HCEC 1CT (cell line): Measurements from ENCODE around the gene IBSP.
A peak's percentile ranks its signal among the peaks of the same experiment; 100 is the strongest.

Source experiments
- DNase-seq: peaks from one replicate; pipeline ENCODE4 v3.0.0-alpha.2; 2017

Gene IBSP

DNA sequence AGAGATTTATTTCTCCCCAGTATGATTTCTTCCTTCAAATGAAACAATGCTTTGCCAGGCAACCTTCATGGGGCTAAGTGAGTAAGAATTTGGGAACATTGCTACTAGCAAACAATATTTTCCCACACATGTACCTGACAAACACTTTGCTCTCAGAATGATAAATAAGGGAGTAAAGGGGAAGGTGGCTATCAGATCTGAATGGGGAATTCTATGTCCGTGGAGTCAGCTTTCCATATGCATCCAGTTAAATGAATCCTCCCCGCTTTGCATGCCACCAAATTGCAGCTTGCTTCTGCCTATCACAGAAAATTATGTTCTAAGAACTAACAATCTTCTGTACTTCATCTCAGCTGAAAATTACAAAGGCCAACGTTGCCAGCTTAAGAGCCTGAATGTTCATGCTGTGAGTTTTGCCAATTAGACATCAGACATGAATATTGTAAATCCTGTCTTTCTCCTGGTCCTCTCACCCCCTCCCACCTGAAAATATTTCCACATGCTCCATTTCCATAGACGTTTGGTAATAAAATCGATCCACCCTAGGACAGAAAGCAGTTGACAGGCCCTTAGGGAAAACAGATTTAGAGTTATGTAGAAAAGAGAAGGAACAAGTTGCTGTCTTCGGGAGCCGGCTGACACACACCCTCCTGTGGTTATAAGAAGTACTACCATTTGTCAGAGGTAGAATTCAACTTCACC lies 39.7 kb downstream of the IBSP start:
- DNase-seq, result peak; percentile 30

DNA sequence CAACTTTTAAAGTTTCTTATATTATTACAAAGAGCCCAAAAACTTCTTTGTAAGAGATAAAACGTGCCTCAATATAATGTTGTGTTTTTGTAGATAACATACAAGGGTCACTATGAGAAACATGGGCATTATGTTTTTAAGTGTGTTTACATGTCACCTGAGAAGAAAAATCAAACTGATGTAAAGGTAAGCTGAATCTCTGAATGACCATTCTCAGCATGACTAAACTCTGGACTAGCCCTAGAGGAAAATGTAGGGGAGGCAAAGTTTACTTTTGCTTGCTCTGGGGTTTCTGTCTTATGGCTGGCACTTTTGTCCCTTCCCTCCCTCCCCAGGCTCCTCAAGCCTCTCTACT lies 40.2 kb downstream of the IBSP start:
- DNase-seq, result no peak

DNA sequence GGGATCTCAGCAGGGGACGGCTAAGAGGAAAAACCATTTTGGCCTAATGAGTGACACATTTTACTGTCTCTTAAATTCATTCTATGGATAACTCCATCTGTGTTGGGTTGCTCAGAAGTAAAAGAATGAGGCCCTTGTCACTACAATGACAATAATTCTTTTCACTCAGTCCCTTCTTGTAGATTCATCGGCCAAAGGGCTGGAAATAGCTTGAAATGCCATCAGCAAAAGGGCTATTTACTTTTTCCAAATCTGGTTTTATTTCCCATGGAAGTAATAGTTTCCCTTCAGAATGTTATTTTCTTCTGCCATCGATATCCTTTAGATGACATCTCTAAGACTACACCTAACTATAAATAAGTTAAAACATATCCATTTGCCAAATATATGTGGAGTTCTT lies 40.8 kb downstream of the IBSP start:
- DNase-seq, result no peak

DNA sequence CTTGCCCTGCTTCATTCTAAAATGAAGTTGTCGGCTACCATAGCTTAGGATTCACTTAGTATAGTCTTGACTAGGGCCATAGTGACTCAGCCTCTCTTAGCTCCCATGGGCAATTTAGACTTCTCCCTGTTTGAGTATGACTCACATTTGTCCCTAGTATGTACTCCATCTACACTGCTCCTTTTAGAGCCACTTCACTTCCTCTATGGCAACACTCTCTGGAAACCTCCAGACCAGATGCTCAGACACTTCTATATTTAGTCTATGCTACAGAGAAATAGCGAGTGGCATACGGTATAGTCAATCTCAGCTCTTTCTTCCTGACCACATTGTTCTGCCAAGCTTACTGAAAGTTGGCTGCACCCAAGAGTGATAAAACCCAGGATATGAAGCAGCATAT lies 44.6 kb downstream of the IBSP start:
- peak; percentile 68 for DNase-seq

DNA sequence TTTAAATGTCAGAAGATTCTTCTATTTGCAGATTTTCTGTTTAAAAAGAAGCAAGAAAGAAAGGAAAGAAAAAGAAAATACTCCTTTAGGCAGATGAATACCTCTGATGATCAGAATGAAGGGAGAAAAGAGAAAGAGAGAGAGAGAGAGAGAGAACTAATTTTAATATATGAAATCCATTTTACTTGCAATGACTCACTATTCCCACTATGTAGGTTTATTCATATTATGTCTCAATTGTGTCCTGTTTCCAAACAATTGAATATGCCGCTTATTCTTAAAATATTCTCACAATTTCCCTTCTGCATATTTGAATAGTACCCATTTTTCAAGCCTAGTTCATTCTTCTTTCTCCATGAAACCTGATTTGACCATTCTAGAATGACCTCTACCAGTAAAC lies 45.1 kb downstream of the IBSP start:
- DNase-seq, result peak; percentile 2

DNA sequence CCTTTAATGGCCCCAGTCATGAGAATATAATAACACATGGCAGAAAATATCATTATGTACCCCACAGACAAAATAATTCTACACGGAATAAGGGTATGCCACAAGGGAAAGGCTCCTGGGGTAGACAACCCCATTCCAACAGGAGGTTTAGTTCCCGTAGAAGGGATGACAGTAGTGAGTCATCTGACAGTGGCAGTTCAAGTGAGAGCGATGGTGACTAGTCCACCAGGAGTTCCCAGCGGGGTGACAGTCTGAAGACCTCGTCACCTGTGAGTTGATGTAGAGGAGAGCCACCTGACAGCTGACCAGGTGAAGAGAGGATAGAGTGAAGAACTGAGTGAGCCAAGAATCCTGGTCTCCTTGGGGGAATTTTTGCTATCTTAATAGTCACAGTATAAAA lies 46.9 kb downstream of the IBSP start:
- DNase-seq, result no peak

DNA sequence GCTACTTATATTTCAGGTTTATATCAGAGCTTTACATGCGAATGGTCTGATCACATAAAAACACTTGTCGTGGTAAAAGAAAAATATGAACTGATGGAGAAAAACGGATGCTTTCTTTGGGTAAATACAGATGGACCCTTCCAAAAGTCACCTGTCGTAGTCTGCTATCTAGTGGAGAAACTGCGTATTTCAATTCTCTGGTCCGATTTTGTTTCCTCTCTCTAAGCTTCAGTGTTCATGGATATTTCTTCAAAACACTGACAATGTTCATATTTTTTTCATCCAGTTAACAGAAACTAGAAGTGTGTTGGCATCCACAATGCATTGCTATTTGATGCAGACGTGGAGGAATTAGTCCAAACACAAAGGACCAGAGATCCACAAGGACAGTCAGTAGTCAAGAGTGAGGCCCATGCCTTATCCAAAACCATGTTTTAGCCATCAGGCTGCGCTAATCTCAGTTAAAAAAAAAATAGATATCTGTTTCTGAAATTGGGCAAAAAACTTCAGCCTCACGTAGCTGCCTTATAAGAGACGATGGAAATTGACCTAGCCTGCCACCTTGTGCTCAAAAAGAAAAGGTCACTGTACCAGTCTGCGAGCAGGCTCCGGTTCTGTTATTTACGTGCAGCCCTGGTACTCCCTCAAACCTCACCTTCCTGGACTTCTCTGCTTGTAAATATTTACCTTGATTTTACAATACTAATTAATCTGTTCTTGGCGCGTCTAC lies 49.4 kb downstream of the IBSP start:
- peak; percentile 76 for DNase-seq

DNA sequence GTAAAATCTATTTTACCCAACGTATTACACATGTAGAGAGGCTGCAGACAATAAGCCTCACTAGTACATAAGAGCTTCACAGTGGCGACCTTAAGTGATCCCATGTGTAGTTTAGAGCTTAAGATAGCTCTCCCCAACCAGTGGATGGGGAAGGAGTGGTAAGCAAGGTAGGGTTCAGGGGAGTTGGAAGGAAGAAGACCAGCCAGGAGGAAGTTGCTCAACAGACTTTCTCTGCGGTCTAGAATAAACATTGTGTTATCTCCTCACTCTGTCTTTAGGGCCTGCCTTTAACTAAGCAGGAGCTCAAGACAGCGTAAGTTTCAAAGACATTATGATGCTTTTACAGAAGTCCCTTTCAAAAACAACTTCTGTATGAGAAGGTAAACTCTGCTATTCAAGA lies 50.3 kb downstream of the IBSP start:
- DNase-seq, result no peak

DNA sequence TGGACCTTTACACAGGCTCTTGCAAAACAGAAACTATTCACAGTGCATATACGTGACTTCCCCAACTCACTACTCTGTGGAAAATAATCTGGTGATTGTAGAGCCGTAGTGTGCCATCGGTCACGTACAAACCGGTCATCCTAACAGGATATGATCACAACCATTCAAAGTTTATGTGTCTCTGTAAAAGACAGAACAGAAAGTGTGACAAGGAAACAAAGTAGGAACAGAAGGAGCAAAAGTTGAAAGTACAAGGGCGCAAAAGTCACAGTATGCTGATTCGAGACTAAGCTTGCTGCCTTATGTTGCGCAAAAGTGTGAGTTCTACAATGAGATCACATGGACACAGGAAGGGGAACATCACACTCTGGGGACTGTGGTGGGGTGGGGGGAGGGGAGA lies 52.0 kb downstream of the IBSP start:
- no peak for DNase-seq

DNA sequence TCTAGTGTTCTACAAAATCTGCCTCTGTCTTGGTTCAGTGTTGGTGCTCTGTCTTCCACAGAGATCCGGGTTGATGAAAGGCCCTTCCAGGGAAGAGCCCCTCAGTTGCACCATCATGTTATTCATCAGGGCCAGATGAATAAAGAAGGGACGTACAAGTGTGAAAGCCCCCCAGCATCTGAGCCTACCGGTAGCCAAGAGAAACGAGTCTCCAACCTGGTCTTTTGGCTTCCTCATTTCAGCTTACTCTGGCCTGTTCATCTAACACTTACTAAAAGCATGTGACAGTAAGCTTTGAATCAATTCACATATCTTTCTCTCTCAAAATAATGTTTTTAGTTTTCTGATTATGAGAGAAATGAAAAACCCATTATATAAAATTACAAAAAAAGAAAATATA lies 52.6 kb downstream of the IBSP start:
- DNase-seq, result no peak

DNA sequence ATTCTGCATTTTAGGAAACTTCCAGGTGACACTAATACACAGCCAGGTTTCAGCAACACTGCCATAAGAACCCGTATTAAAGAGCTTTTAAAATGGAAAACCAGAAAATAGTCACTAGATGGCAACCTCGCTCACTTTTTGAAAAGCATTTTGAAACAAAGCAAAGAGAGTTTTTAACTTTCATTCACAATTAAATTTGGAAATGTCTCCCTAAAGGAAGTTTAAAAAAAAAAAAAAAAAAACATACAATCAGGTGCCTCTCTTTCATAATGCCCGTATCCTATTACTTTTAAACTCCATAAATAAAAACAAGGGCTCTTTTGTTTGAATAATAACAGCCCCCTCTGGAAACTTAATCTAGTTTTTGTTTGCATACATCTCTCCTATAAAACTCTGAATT lies 53.8 kb downstream of the IBSP start:
- peak; percentile 22 for DNase-seq

DNA sequence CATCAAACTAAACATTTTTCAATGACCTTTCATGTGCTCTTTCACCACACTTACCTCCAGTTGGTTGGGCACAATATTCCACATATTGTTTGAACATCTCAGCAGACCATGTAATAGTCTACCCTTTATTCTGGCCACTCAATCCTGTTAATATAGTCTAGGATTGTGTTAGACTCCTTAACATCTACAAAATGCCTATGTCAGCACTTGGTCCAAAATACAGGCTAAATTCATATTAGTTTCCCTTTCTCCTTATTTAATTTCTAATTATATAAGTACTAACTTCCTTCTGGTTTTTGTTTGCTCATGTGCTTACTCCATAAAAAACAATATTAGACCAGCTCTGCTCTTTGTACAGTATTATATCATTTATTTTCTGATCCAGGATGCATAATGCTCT lies 54.5 kb downstream of the IBSP start:
- DNase-seq, result no peak

DNA sequence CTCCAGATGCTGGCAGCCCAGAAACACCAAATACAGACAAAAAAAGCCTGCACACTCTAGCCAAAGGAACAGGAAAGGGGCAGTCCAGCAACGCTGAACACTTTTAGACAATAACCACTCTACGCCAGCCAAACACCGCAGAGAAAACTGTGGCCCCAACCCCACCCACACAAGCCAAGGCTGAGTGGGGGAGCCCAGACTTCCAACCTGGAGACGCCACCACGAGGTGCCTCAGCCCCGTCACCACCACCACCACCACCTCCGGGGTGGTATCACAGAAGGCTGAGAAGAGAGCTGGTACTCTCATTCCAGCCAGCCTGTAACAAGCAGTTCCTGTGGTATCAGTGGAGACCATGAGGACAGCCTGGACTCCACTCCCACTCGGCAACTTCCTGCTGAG lies 56.2 kb downstream of the IBSP start:
- DNase-seq, result no peak

DNA sequence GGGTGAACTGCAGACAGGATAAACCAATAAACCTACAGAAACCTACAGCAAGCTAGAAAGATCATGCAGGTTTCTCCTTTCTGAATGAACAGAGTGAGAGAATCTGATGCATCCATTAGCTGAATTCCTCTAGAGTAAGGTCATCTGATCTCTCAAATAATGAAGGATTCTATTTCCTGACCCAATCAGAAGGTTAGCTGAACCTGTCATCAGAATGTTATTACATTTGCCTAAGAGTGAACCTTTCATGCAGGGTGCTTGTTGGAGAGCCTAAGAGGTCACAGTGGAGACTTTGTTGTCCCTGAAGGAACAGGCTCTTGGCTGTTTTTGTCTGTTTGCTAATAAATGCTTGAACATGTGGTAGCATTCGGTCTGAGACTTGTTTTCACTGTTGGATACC lies 57.5 kb downstream of the IBSP start:
- no peak for DNase-seq

DNA sequence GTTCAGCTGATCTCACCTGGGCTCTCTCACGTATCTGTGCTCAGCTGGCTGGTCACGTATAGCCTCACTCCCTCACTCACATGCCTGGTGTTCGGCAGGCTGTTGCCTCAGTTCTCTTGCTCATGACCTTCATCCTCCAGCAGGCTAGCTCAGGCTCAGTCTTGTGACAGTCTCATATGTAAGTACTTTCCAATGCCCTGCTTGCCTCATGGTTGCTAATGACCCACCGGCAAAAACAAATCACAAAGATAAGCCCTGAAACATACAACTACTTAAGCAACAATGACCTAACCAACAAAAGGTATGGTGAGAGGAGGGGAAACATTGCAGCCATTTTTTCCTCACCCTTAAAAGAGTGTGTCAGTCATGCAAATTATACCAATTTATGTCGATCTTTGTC lies 58.4 kb downstream of the IBSP start:
- DNase-seq, result no peak
